ENCODE measurements around the gene TMEM132E.

Gene TMEM132E

GRCh38 chr17:34568953-34569352 is 10.4 kb upstream of the TMEM132E start:
- no peak for DNase-seq (ENCODE audit: low spot score)

GRCh38 chr17:34569591-34569990 is 9.8 kb upstream of the TMEM132E start:
- DNase-seq (ENCODE audit: low spot score), result no peak

- no peak for DNase-seq (ENCODE audit: low spot score)
Observed at GRCh38 chr17:34570506-34570905, 8.9 kb upstream of the TMEM132E start.

- DNase-seq (ENCODE audit: low spot score), result peak; percentile 53
Observed at GRCh38 chr17:34571428-34572130, 7.8 kb upstream of the TMEM132E start.

- DNase-seq (ENCODE audit: low spot score), result no peak
Observed at GRCh38 chr17:34572483-34572882, 6.9 kb upstream of the TMEM132E start.

- DNase-seq (ENCODE audit: low spot score), result no peak
Observed at GRCh38 chr17:34575182-34575581, 4.2 kb upstream of the TMEM132E start.

GRCh38 chr17:34578016-34578415 is 1.4 kb upstream of the TMEM132E start:
- DNase-seq (ENCODE audit: low spot score), result no peak

- no peak for DNase-seq (ENCODE audit: low spot score)
Observed at GRCh38 chr17:34578656-34579016, 746 bp upstream of the TMEM132E start.

GRCh38 chr17:34579979-34580684 is 750 bp downstream of the TMEM132E start:
- no peak for DNase-seq (ENCODE audit: low spot score)

- no peak for DNase-seq (ENCODE audit: low spot score)
Observed at GRCh38 chr17:34580685-34581445, 1.5 kb downstream of the TMEM132E start.

- DNase-seq (ENCODE audit: low spot score), result no peak
Observed at GRCh38 chr17:34581446-34582184, 2.2 kb downstream of the TMEM132E start.

GRCh38 chr17:34582185-34582900 is 3.0 kb downstream of the TMEM132E start:
- no peak for DNase-seq (ENCODE audit: low spot score)

- DNase-seq (ENCODE audit: low spot score), result no peak
Observed at GRCh38 chr17:34582901-34583245, 3.5 kb downstream of the TMEM132E start.

- peak; percentile 60 for DNase-seq (ENCODE audit: low spot score)
Observed at GRCh38 chr17:34584805-34585416, 5.5 kb downstream of the TMEM132E start.

GRCh38 chr17:34586346-34586846 is 7.0 kb downstream of the TMEM132E start:
- no peak for DNase-seq (ENCODE audit: low spot score)

GRCh38 chr17:34588266-34588665 is 8.9 kb downstream of the TMEM132E start:
- DNase-seq (ENCODE audit: low spot score), result no peak

GRCh38 chr17:34589120-34589965 is 10.0 kb downstream of the TMEM132E start:
- DNase-seq (ENCODE audit: low spot score), result no peak

- DNase-seq (ENCODE audit: low spot score), result no peak
Observed at GRCh38 chr17:34592002-34592401, 12.6 kb downstream of the TMEM132E start.

- DNase-seq (ENCODE audit: low spot score), result no peak
Observed at GRCh38 chr17:34596920-34597319, 17.5 kb downstream of the TMEM132E start.

GRCh38 chr17:34598161-34598776 is 18.9 kb downstream of the TMEM132E start:
- DNase-seq (ENCODE audit: low spot score), result peak; percentile 96

Data from pons (tissue), 1 donor.